Fibroblast of the aortic adventitia (primary cell): ENCODE data around the gene CCNDBP1. TPM values are rescaled to one million over a fixed set of nuclear protein-coding genes. Genes with fewer than 3 reads are reported as not detected.

Experiments
- DNase-seq: peaks from one replicate; pipeline ENCODE4 v3.0.0-alpha.2; 2010; ENCODE audit warnings: low read depth
- H3K4me3 ChIP-seq: 2 replicates; pipeline ENCODE4 v1.5.1; 2011; ENCODE audit warnings: low read depth, mild to moderate bottlenecking, control low read depth, low read length, moderate library complexity
- CTCF ChIP-seq: IDR thresholded peaks from 2 replicates; pipeline ENCODE4 v1.5.1; 2011; ENCODE audit warnings: mild to moderate bottlenecking, low read length, control low read depth, inconsistent platforms; ENCODE audit not compliant: insufficient read depth
- total RNA-seq: library from RNA; depleted of rRNA; stranded (reverse); fragments of >200 nt; gene quantifications from 2 replicates; pipeline ENCODE4 v1.2.3, GENCODE V29; 2012; ENCODE audit warnings: low replicate concordance

Gene CCNDBP1
- total RNA-seq, 1 donor = 61.2 TPM

DNA sequence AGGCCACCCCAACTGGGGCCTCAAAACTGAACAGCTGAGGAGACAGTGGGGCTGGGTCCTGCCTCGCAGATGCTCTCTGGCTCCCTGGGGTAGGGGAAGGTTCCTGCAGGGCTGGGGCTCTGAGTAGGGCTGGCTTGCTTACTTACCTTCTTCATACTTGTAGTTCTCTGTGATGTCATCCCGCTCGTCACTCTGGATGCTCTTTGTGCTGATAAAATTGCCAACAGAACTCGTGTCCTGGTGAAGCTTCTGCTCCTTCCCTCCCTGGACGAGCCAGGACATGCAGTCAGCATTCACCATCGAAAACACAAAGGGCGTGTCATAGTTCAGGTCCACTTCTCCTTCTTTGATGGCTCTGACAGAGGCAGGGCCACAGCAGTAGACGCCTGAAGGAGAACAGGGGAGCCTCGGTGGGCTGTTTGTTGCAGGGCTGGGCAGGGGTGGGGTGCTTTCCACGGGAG is 53.5 kb downstream of the CCNDBP1 start:
- H3K4me3 ChIP-seq = no peak overlapping the region
- no peak for TF ChIP-seq CTCF
- DNase-seq = peak; percentile 10

DNA sequence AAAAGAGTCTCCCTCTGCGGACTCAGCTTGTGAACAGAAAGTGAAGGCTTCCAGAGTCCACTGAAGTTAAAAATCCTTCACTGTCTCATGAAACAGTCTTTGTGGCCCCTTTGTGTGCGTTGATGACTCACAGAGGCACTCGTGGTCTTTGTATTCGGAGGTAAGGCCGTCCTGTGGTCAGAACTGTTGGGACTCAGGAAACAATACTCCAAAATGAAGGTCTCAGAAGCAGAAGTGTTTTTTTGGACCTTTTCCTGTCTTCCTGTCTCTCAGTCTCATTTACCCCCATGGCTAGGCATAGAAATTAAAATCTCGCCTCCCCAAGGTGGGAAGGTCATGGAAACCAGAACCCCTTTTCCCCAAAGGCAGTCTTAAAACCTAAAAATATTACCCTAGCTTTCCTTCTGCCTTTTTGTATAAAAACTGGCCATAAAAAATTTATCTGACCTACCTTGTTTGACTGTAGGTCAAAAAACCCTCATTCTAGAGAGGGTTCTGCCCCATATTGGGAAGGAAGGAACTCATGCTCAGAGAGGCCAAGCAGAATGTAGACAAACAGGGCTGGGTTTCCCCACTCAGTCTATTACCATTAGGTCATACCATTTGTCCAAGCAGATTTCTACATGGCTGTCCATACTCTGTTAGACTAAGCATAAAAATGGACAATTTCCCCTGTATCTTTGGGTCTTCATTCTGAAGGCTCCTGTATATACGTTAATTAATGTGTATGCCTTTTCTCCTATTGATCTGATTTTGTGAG is 54.7 kb downstream of the CCNDBP1 start:
- H3K4me3 ChIP-seq = no peak overlapping the region
- DNase-seq = peak; percentile 13
- TF ChIP-seq CTCF = no peak

DNA sequence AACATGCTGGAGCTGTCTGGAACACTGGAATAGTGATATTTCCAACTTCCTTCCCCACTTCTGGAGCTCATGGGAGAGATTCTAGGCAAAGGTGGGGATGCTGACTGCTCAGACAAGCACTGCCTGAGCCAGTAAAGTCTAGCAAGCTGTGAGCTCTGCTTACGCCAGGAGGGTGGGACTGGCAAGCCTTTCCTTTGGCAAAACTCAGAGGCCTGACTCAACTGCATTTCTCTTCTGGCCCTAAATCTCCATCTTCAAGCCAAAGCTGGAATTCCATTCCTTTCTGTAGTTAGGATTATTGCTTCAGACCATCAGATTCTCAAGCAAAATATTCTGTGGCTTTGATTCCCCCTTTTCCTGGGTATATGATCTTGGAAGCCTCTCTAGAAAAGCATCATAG is 55.9 kb downstream of the CCNDBP1 start:
- H3K4me3 ChIP-seq = no peak overlapping the region
- no peak for TF ChIP-seq CTCF
- DNase-seq = peak; percentile 97

DNA sequence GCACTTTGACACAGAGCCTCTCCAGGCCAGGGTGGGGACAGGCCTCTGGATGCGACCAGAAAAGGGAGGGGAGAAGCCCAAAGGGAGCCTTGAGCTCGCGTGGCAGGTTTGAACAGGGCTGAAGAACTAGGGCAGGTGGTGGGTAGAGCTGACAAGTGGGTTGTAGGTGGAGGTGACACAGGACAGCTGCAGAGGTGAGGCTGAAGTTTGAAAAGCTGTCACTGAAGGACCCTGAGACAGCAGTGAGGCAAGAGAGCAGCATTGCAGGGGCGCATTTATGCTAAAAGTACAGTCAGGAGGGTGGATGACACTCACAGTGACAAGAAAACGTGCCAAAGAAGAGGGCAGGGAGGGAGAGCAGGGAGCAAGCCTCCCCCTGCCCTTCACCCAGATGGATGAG is 57.4 kb downstream of the CCNDBP1 start:
- H3K4me3 ChIP-seq = no peak overlapping the region
- DNase-seq = no peak
- no peak for TF ChIP-seq CTCF

GRCh38 chr15:43243020-43243645 is 57.9 kb downstream of the CCNDBP1 start:
- no peak for DNase-seq
- no peak for TF ChIP-seq CTCF
- H3K4me3 ChIP-seq = no peak overlapping the region

DNA sequence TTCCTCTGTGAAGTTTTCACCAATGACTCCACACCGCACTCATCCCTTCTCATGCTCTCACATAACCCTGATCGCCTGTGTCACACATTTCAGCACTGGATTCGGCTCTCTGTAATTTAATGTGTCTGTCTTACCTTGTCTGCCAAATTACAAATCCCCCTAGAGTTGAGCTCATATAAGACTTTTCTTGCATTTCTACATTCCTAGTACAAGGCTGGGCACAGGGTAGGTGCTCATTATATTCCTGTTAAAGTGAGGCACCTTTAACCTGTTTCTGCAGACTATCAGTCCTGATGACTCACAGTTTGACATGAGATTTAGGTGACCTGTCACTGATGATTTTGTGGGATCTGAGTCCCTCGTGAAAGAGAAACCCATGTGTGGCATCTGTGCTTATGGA is 58.9 kb downstream of the CCNDBP1 start:
- DNase-seq = no peak
- TF ChIP-seq CTCF = no peak
- no peak overlapping the region for H3K4me3 ChIP-seq
